SK-N-MC (cell line): ENCODE data around the gene ERMP1.
"Not testable (repeated sequence)": the region's sequence is repeated elsewhere in the genome, so short reads cannot be mapped to it uniquely, and the experiment has no call there.

Source experiments
- DNase-seq: peaks from one replicate; pipeline ENCODE4 v3.0.0-alpha.2; 2011; ENCODE audit warnings: low read depth, low spot score
- H3K27ac ChIP-seq: fragments of 200-600 bp; sonication (generic); 2 replicates; pipeline ENCODE4 v1.5.1; 2016; ENCODE audit warnings: mixed run types
- H3K36me3 ChIP-seq: fragments of 200-600 bp; sonication (generic); 2 replicates; pipeline ENCODE4 v1.6.1; 2017; ENCODE audit warnings: antibody characterized with exemption, low read length, mixed read lengths; ENCODE audit not compliant: insufficient read depth
- H3K4me3 ChIP-seq: fragments of 200-600 bp; sonication (generic); 2 replicates; pipeline ENCODE4 v1.5.1; 2016
- H3K9ac ChIP-seq: fragments of 200-600 bp; sonication (generic); 2 replicates; pipeline ENCODE4 v1.8.0; 2017; ENCODE audit warnings: mixed run types, mixed read lengths; ENCODE audit not compliant: insufficient read length
- H3K9me3 ChIP-seq: fragments of 200-600 bp; sonication (generic); 2 replicates; pipeline ENCODE4 v1.6.1; 2017; ENCODE audit warnings: low read depth, mild to moderate bottlenecking, antibody characterized with exemption, low read length, moderate library complexity, mixed read lengths
- EZH2 ChIP-seq: fragments of 200-600 bp; sonication (generic); IDR thresholded peaks from one replicate; pipeline ENCODE4 v1.6.1; 2017; ENCODE audit warnings: antibody characterized with exemption
- FOXP2 ChIP-seq: optimal IDR thresholded peaks from 2 replicates; pipeline ENCODE3; 2011; ENCODE audit warnings: mild to moderate bottlenecking, moderate library complexity; ENCODE audit not compliant: insufficient read depth; ENCODE audit errors: extremely low read length, control extremely low read depth
- POLR2AphosphoS5 ChIP-seq: IDR thresholded peaks from 2 replicates; pipeline ENCODE4 v1.6.1; 2012; ENCODE audit warnings: mild to moderate bottlenecking, low read depth, low read length, borderline replicate concordance

Gene ERMP1, protein sequence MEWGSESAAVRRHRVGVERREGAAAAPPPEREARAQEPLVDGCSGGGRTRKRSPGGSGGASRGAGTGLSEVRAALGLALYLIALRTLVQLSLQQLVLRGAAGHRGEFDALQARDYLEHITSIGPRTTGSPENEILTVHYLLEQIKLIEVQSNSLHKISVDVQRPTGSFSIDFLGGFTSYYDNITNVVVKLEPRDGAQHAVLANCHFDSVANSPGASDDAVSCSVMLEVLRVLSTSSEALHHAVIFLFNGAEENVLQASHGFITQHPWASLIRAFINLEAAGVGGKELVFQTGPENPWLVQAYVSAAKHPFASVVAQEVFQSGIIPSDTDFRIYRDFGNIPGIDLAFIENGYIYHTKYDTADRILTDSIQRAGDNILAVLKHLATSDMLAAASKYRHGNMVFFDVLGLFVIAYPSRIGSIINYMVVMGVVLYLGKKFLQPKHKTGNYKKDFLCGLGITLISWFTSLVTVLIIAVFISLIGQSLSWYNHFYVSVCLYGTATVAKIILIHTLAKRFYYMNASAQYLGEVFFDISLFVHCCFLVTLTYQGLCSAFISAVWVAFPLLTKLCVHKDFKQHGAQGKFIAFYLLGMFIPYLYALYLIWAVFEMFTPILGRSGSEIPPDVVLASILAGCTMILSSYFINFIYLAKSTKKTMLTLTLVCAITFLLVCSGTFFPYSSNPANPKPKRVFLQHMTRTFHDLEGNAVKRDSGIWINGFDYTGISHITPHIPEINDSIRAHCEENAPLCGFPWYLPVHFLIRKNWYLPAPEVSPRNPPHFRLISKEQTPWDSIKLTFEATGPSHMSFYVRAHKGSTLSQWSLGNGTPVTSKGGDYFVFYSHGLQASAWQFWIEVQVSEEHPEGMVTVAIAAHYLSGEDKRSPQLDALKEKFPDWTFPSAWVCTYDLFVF

GRCh38 chr9:5832538-5833529 is at the start of gene ERMP1:
ERMP1 (minus strand) TSS chr9:5833117; CDS start chr9:5833027, 90 bp downstream.
- H3K9ac ChIP-seq, result peak within 1 kb of the TSS; percentile 62
- H3K36me3 ChIP-seq, result no peaks in the 10 kb centered on the region
- H3K4me3 ChIP-seq, result peak within 1 kb of the TSS; percentile 89
- no peaks in the 10 kb centered on the region for H3K9me3 ChIP-seq
- no peak within 1 kb of the TSS for H3K27ac ChIP-seq
- no peak for DNase-seq
- TF ChIP-seq FOXP2 (no peak), EZH2 (no peak), POLR2AphosphoS5 (peak; percentile 62)

- H3K36me3 ChIP-seq, DNase-seq, H3K9ac ChIP-seq, H3K27ac ChIP-seq, H3K4me3 ChIP-seq, H3K9me3 ChIP-seq: not testable (repeated sequence)
Observed at GRCh38 chr9:5882244-5883012, 49.5 kb upstream of the ERMP1 start.

DNA sequence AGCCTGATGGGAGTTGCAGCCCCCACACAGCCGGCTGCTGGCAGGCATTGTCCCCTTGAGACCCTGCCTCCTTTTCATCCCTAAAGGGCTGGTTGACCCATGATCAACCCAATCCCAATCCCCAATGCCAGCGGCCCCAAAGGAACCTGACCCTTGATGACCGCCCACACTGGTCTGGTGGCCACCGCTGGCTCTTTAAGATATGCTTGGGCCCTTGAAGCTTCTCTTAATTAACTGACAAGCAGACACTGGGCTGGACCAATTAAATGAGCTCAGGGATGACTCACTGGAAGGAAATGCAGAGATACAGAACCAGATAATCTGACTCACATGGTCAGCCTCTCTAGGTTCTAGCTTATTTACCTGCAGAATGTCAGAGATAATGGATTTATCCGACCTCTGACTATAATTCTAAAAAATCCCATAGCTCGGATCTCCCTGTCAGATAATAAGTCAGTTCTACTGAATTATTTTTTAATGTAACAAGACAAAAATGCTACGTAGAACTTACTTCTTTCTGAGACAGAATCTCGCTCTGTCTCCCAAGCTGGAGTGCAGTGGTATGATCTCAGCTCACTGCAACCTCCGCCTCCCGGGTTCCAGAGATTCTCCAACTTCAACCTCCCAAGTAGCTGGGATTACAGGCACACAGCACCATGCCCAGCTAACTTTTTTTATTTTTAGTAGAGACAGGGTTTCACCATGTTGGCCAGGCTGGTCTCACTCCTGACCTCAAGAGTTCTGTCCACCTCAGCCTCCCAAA is 46.7 kb upstream of the ERMP1 start:
- Histone ChIP-seq H3K9ac (no peak overlapping the region), H3K27ac (no peak overlapping the region), H3K4me3 (no peak overlapping the region), H3K9me3 (no peaks in the 10 kb centered on the region), H3K36me3 (no peaks in the 10 kb centered on the region)
- no peak for TF ChIP-seq EZH2
- no peak for TF ChIP-seq FOXP2
- no peak for TF ChIP-seq POLR2AphosphoS5
- DNase-seq, result no peak

- TF ChIP-seq POLR2AphosphoS5 (no peak), FOXP2 (no peak), EZH2 (no peak)
- Histone ChIP-seq H3K36me3 (no peaks in the 10 kb centered on the region), H3K9me3 (no peaks in the 10 kb centered on the region), H3K4me3 (no peak overlapping the region), H3K9ac (no peak overlapping the region), H3K27ac (no peak overlapping the region)
- DNase-seq, result no peak
Observed at GRCh38 chr9:5876711-5877110, 43.8 kb upstream of the ERMP1 start.

DNA sequence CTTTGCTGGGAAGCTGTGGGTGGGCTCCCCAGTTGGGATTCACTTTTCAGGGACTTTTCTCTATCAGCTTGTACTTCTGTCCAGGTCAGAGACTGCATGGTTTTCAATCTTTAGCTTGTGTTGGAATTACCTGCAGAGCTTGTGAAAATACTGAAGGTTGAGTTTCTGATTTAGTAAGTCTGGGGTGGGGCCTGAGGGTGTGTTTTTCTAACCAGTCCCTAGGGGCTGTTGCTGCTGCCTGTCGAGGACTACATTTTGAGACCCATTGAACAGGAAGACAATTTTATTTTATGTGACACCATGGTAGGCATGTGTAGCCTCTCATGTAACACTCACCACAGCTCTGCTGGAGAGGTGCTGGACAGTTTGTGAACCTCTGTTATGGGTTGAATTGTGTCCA is 43.1 kb upstream of the ERMP1 start:
- no peak for DNase-seq
- Histone ChIP-seq H3K9ac (no peak overlapping the region), H3K36me3 (no peaks in the 10 kb centered on the region), H3K27ac (no peak overlapping the region), H3K4me3 (no peak overlapping the region), H3K9me3 (no peaks in the 10 kb centered on the region)
- no peak for TF ChIP-seq FOXP2
- TF ChIP-seq EZH2, result no peak
- no peak for TF ChIP-seq POLR2AphosphoS5

DNA sequence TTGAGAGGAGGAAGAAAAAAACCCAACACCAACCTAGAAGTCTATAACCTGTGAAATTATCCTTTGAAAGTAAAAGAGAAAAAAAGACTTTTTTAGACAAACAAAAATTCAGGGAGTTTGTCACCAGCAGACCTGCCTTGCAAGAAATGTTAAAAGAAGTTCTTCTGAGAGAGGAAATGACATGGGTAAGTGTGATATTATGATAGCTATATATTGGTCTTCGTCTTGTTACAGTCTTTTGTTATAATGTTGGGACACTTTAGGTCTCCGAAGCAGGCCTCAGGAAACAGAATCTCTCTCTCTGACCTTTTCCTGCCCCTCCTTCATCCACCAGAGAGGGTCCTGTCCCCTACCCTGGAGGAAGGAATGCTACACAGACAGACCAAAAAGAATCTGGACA is 41.1 kb upstream of the ERMP1 start:
- Histone ChIP-seq H3K36me3 (no peaks in the 10 kb centered on the region), H3K27ac (no peak overlapping the region), H3K4me3 (no peak overlapping the region), H3K9me3 (no peaks in the 10 kb centered on the region), H3K9ac (no peak overlapping the region)
- DNase-seq, result no peak
- TF ChIP-seq EZH2 (no peak), POLR2AphosphoS5 (no peak), FOXP2 (no peak)

GRCh38 chr9:5873439-5873838 is 40.5 kb upstream of the ERMP1 start:
- H3K9me3 ChIP-seq, result no peaks in the 10 kb centered on the region
- no peak overlapping the region for H3K9ac ChIP-seq
- no peaks in the 10 kb centered on the region for H3K36me3 ChIP-seq
- TF ChIP-seq EZH2 (no peak), FOXP2 (no peak), POLR2AphosphoS5 (no peak)
- H3K4me3 ChIP-seq, result no peak overlapping the region
- no peak overlapping the region for H3K27ac ChIP-seq
- DNase-seq, result no peak
